ENCODE measurements around the gene SIAH2. TPM values are rescaled to one million over a fixed set of nuclear protein-coding genes. Genes with fewer than 3 reads are reported as not detected.

Gene SIAH2
- total RNA-seq, 1 donor from 2014 or later: 39.7 TPM

DNA sequence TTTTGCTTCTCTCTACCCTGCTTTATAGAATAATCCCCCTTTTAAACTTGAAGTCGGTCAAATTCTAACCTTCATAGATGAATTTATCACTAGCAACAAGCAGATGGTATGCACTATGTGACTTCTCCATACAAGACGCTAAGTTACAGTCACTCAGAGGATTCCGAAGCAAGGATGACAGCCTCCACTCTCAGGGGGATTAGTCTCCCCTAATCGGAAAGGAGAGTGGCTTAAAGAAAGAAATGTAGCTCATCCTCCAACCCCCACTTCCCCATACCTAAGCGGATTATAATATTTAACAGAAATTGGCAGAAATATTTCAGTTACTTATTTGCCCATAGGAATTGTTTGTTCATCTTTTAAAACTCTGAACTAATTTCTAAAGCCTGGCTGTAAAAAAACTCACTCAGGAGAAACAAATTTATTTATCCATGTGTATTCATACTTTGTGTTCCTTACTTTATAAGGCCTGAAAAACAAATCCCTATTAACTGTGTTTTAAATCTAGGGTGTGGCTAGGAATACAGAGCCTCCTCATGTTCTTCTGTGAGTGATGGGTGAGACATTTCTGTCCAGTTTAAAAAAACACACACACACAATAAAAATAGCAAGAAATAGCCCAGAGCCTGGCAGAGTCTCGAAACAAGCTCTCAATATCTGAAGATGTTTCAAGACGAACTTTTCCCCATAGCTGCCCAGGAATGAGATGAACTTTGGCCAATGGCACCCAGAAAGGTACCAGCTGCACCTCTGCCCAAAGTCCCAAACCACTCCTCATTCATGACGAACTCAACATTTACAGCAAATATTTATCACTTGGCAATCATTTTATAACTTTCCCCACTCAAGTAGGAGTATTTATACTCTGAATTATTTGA is 18.7 kb downstream of the SIAH2 start:
- Mint-ChIP-seq H3K4me1 (ENCODE audit: low read depth) (peaks cover 76% of the 10 kb centered on the region), H3K27me3 (ENCODE audit: low read depth) (no peaks in the 10 kb centered on the region), H3K4me3 (ENCODE audit: unreplicated experiment) (peak overlapping the region; percentile 40), H3K27ac (ENCODE audit: unreplicated experiment) (peak overlapping the region; percentile 94), H3K36me3 (ENCODE audit: low read depth) (peaks cover 10% of the 10 kb centered on the region), H3K9me3 (ENCODE audit: low read depth) (no peaks in the 10 kb centered on the region)
- TF ChIP-seq, protein P1, sequence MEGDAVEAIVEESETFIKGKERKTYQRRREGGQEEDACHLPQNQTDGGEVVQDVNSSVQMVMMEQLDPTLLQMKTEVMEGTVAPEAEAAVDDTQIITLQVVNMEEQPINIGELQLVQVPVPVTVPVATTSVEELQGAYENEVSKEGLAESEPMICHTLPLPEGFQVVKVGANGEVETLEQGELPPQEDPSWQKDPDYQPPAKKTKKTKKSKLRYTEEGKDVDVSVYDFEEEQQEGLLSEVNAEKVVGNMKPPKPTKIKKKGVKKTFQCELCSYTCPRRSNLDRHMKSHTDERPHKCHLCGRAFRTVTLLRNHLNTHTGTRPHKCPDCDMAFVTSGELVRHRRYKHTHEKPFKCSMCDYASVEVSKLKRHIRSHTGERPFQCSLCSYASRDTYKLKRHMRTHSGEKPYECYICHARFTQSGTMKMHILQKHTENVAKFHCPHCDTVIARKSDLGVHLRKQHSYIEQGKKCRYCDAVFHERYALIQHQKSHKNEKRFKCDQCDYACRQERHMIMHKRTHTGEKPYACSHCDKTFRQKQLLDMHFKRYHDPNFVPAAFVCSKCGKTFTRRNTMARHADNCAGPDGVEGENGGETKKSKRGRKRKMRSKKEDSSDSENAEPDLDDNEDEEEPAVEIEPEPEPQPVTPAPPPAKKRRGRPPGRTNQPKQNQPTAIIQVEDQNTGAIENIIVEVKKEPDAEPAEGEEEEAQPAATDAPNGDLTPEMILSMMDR (IDR thresholded peaks at IDR 0.05): no peak
- no peak for DNase-seq (ENCODE audit: low spot score)

DNA sequence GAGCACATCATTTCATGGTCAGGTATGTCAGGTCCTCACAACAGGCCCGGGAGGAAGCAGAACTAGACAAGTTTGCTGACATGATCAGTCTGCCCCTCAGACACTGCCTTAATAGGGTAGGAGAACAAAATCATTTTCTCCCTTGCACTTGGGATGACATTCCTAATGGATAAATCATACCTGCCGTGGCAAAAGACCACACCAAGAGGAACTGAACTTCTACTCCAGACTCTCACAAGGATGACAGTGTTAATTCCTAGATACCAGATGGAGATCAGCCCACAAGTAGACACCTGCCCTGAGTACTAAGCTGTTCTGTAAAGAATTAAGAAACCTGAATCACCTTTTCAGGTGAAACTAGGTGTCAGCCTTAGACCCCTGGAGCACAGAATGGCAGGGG is 19.5 kb downstream of the SIAH2 start:
- TF ChIP-seq, protein P1 (IDR thresholded peaks at IDR 0.05): no peak
- Mint-ChIP-seq H3K4me1 (ENCODE audit: low read depth) (peaks cover 75% of the 10 kb centered on the region), H3K27ac (ENCODE audit: unreplicated experiment) (peak overlapping the region; percentile 94), H3K36me3 (ENCODE audit: low read depth) (peaks cover 10% of the 10 kb centered on the region), H3K27me3 (ENCODE audit: low read depth) (no peaks in the 10 kb centered on the region), H3K9me3 (ENCODE audit: low read depth) (no peaks in the 10 kb centered on the region), H3K4me3 (ENCODE audit: unreplicated experiment) (no peak overlapping the region)
- no peak for DNase-seq (ENCODE audit: low spot score)

DNA sequence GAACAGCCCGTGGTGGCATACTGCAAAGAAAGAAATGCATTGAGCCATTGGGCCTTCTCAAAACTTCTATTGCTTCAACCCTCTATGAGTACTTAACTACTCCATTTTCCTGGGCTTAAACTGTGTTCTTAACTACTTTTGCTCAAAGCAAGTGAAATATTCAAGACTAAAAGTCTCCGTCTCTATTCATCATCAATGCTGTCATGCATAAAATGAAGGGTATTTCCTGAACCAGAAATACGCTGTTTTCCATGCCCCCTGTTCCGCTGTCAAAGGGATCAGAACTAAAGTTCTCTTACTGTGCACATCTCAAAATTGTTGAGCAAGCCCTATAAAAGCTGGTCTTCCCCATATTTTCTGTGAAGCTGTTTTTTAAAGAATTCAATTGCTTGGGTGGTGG is 20.3 kb downstream of the SIAH2 start:
- peaks cover 74% of the 10 kb centered on the region for H3K4me1 Mint-ChIP-seq (ENCODE audit: low read depth)
- TF ChIP-seq, protein P1 (IDR thresholded peaks at IDR 0.05): no peak

DNA sequence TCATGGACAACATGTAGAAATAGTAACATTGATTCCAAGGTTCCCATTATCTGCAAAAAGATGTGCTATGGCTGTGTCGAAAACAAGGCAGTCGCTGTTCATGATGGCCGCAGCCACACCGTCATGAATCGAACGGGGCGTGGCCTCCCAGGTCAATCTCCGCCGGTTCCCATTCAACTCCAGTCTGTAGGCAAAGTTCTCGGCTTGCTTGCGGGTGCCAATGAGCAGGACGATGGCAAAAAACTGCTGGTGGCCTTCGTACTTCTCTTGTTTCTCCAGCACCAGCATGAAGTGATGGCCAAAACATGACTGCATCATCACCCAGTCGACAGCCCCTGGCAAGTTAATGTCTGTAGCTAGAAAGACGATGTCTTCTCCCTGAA is 20.8 kb downstream of the SIAH2 start:
- Mint-ChIP-seq H3K27ac (ENCODE audit: unreplicated experiment) (peak overlapping the region; percentile 55), H3K27me3 (ENCODE audit: low read depth) (no peaks in the 10 kb centered on the region), H3K4me3 (ENCODE audit: unreplicated experiment) (no peak overlapping the region), H3K36me3 (ENCODE audit: low read depth) (peaks cover 12% of the 10 kb centered on the region), H3K9me3 (ENCODE audit: low read depth) (no peaks in the 10 kb centered on the region), H3K4me1 (ENCODE audit: low read depth) (peaks cover 68% of the 10 kb centered on the region)
- no peak for DNase-seq (ENCODE audit: low spot score)
- TF ChIP-seq, protein P1 (IDR thresholded peaks at IDR 0.05): no peak

More for the DNA sequence above, 20.3 kb downstream of the SIAH2 start:
- no peak for DNase-seq (ENCODE audit: low spot score)
- Mint-ChIP-seq H3K36me3 (ENCODE audit: low read depth) (peaks cover 10% of the 10 kb centered on the region), H3K4me3 (ENCODE audit: unreplicated experiment) (no peak overlapping the region), H3K9me3 (ENCODE audit: low read depth) (no peaks in the 10 kb centered on the region), H3K27ac (ENCODE audit: unreplicated experiment) (peak overlapping the region; percentile 55), H3K27me3 (ENCODE audit: low read depth) (no peaks in the 10 kb centered on the region)

DNA sequence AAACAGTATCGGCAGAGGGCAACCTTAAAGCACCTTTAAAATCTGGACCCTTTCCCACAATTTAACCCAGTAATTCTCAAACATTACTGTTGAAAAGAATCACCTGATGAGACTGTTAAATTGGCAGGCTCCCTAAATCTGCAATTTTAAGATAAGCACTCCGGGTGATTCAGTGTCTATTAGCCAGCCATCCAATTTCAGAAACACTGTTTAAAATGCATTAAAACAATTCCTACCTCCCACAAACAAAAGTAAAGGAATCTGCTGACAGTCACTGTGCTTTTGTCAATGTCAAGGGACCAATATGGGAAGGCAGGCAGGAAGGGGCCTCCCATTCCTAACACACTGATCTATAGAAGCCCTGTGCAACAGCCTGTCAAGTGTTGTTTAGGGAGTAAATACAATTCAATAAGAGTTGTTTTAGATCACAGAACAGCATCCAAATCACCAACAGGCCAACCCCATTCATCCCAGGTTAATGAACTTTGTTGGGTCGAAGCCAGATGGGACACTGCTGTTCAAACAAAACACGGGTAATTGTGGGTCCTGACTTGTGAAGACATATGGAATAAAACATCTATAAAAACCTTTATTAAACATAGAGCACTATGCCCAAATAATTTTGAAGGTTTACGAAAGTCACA is 21.4 kb downstream of the SIAH2 start:
- peaks cover 12% of the 10 kb centered on the region for H3K36me3 Mint-ChIP-seq (ENCODE audit: low read depth)
- TF ChIP-seq, protein P1 (IDR thresholded peaks at IDR 0.05): no peak
- H3K4me3 Mint-ChIP-seq (ENCODE audit: unreplicated experiment): no peak overlapping the region
- no peak overlapping the region for H3K27ac Mint-ChIP-seq (ENCODE audit: unreplicated experiment)
- no peaks in the 10 kb centered on the region for H3K27me3 Mint-ChIP-seq (ENCODE audit: low read depth)
- no peak for DNase-seq (ENCODE audit: low spot score)
- H3K4me1 Mint-ChIP-seq (ENCODE audit: low read depth): peaks cover 63% of the 10 kb centered on the region
- no peaks in the 10 kb centered on the region for H3K9me3 Mint-ChIP-seq (ENCODE audit: low read depth)
